ENCODE measurements around the gene ACLY.
A peak's percentile ranks its signal among the peaks of the same experiment; 100 is the strongest.

The ACLY gene

GRCh38 chr17:41918314-41919164 is at the start of gene ACLY:
TSS of gene ACLY (minus strand) at chr17:41918951. CDS start at chr17:41913873, 5,078 bp downstream.
- peak; percentile 95 to 96 for DNase-seq

DNA sequence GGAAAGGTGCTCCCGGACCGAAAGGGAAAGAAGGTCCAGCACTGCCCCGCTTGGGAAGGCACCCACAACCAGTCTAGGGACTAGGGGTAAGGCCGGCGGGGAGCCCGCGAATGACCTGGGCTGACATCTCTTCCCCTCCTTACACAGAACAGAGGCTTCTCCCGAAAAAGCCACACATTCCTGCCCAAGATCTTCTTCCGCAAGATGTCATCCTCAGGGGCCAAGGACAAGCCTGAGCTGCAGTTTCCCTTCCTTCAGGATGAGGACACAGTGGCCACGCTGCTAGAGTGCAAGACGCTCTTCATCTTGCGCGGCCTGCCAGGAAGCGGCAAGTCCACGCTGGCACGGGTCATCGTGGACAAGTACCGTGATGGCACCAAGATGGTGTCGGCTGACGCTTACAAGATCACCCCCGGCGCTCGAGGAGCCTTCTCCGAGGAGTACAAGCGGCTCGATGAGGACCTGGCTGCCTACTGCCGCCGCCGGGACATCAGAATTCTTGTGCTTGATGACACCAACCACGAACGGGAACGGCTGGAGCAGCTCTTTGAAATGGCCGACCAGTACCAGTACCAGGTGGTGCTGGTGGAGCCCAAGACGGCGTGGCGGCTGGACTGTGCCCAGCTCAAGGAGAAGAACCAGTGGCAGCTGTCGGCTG is 49.3 kb upstream of the ACLY start:
- DNase-seq = no peak

GRCh38 chr17:41967141-41967920 is 48.6 kb upstream of the ACLY start:
- peak in 1 of 2 donors; percentile 32 for DNase-seq

- DNase-seq = peak; percentile 90 to 92
These were observed 47.9 kb upstream of the ACLY start, which contains the start of gene CNP for GRCh38 chr17:41966463-41967140. TSS of gene CNP (plus strand) at chr17:41966795. CDS start at chr17:41966885, 90 bp downstream.

DNA sequence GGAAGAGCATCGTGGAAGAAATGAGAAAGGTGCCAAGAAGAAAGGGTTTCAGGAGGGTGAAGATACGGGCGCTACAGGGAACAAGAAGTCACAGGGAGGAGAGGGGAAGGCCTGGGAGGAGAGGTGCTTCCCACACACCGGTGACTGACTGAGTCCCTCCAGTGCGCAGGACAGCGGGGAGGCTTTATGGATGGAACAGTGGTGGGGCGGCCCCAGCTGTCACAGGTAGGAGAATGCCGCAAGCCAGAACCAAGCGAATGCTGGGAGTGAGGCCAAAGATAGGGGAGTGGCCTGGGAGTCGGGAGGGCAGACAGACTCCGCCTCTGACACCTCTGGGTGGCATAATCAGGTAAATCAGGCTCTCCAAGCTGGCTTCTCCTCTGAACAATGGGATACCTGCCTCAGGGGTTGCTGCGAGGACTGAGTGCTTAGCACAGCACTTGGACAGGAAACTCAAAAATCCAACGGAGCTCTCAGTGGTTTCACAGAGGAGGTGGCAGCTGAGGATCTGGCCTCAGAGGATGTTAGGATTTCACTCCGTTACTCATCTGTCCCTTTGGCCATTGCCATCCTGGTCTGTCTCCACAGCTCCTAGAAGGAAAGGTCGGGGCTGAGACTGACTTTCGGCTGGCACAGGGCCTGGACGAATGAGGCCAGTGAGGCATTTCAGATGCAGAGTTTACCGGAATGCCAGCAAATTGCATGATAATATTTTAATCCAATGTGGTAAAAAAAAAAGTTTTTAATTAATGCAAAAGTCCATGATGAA is 47.1 kb upstream of the ACLY start:
- DNase-seq = peak; percentile 65 to 81

- peak; percentile 73 to 76 for DNase-seq
These were observed 44.1 kb upstream of the ACLY start for GRCh38 chr17:41962768-41963434.

GRCh38 chr17:41962111-41962510 is 43.4 kb upstream of the ACLY start:
- no peak for DNase-seq

GRCh38 chr17:41959336-41960095 is 40.8 kb upstream of the ACLY start:
- no peak for DNase-seq

GRCh38 chr17:41959030-41959335 is 40.2 kb upstream of the ACLY start:
- DNase-seq = no peak

GRCh38 chr17:41957869-41958439 is 39.2 kb upstream of the ACLY start:
- DNase-seq = no peak

- DNase-seq = no peak
These were observed 38.5 kb upstream of the ACLY start for GRCh38 chr17:41957031-41957868.

GRCh38 chr17:41956522-41956921 is 37.8 kb upstream of the ACLY start:
- DNase-seq = no peak

- no peak for DNase-seq
These were observed 30.2 kb upstream of the ACLY start for GRCh38 chr17:41948762-41949460.

DNA sequence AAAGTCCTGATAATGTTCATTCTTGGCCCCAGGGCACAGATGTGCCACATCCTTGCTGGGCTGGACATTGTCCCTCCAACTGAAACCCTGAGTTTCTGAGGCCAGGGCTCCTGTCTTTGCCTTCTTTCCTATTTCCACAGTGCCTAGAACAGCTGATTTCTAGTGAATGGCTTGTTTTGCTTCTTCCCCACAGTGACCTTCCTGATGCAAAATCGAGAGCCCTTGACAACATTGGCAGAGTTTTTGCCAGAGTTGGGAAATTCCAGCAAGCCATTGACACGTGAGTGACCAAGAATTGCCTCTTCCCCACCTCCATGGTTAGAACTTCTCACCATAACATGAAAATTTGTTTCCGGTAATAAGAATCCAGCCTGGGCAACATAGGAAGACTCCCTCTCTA is 26.2 kb upstream of the ACLY start:
- DNase-seq = no peak

GRCh38 chr17:41943492-41943891 is 24.7 kb upstream of the ACLY start:
- DNase-seq = no peak

DNA sequence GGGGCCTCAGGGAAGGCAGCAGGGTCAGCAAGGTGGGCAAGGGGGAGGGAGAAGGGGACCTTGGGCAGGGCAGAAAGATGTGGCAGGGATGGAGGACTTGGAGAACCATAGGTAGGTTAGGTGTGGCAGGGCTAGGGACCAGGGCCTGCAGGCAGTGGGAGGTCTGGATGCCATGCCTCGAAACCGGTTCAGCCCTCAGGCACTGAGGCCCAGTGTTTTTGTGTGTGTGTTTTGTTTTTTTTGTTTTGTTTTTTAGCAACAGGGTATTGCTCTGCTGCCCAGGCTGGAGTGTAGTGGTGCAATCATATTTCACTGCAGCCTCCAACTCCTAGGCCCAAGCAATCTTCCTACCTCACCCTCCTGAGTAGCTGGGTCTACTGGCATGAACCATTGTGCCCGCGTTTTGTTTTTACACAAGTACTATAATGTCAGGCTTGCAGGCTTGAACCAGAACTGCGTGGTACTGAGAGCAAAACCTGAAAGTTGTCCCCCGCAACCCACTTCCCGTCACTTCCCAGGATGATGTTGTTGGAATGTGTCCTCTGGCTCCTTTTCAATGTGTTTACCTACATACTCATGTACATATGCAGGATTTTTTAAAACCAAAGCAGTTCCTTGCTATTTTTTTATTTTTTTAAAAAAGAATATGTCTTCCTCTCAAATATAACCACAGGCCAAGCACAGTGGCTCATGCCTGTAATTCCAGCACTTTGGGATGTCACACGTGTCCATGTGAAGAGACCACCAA is 24.0 kb upstream of the ACLY start:
- no peak for DNase-seq

- no peak for DNase-seq
These were observed 22.4 kb upstream of the ACLY start for GRCh38 chr17:41941168-41941567.

DNA sequence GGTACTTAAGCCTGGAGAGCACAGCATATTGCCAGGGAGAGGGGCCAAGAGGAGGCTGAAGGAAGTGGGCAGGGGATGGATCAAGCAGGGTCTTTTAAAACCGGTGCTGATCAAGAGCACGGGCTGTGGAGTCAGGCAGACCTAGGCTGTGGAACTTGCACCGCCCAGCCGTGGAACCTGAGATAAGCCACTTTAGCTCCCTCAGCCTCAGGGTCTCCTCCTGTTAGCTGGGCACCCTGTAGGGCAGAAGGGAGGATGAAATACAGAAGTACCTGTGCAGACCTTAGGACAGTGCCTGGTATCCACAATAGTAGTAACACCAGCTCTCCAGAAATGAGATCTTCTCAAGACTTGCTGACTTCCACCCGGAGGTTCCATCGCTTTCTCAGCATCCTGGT is 20.9 kb upstream of the ACLY start:
- DNase-seq = no peak
